OCI-LY1 (cell line): ENCODE data around the gene TOMM40.
"Not testable (repeated sequence)": the region's sequence is repeated elsewhere in the genome, so short reads cannot be mapped to it uniquely, and the experiment has no call there.

ENCODE experiments used
- EZH2 ChIP-seq: fragments of 200-600 bp; sonication (generic), shearing (Covaris generic); IDR thresholded peaks from 2 replicates; pipeline ENCODE4 v1.8.0; 2017; ENCODE audit warnings: borderline replicate concordance, mixed run types, mild to moderate bottlenecking, antibody characterized with exemption, low read length, moderate library complexity, mixed read lengths
- TF ChIP-seq, protein P1 (sequence below): fragments of 200-600 bp; sonication (generic), shearing (Covaris generic); IDR thresholded peaks from 2 replicates; pipeline ENCODE4 v1.5.1; 2017; ENCODE audit warnings: mild to moderate bottlenecking, antibody characterized with exemption, low read length, moderate library complexity, mixed read lengths

DNA sequence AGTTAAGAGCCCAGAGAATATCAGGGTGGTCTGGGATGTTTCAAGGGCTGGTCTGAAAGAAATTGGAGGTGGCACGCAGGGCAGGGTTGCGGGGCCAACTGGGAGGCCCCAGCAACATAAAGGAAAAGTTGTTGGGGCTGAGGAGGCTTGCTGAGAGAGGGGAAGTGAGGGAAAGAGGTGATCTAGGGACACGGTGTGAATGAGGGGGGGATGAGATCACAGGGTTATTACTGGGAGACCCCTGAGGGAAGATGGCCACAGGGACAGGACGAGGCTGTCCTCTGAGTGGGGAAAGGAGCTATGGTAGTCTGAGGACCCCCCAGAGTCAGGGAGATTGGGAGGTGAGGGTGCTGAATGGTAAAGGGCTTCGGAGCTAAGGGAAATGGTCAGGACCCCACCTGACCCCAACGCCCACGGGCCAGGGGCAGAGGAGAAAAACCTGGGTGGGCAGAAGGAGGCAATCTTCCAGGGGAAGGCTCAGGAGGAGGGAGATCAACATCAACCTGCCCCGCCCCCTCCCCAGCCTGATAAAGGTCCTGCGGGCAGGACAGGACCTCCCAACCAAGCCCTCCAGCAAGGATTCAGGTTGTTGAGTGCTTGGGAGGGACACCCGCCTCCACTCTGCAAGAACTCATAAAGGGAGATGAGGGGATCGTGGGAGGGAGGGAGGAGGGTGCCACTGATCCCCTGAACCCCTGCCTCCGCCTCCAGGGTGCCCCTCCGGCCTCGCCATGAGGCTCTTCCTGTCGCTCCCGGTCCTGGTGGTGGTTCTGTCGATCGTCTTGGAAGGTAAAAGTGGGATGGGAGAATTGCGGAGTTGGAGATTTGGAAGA, 35.4 kb downstream of the TOMM40 start:
- TF ChIP-seq, protein P1, sequence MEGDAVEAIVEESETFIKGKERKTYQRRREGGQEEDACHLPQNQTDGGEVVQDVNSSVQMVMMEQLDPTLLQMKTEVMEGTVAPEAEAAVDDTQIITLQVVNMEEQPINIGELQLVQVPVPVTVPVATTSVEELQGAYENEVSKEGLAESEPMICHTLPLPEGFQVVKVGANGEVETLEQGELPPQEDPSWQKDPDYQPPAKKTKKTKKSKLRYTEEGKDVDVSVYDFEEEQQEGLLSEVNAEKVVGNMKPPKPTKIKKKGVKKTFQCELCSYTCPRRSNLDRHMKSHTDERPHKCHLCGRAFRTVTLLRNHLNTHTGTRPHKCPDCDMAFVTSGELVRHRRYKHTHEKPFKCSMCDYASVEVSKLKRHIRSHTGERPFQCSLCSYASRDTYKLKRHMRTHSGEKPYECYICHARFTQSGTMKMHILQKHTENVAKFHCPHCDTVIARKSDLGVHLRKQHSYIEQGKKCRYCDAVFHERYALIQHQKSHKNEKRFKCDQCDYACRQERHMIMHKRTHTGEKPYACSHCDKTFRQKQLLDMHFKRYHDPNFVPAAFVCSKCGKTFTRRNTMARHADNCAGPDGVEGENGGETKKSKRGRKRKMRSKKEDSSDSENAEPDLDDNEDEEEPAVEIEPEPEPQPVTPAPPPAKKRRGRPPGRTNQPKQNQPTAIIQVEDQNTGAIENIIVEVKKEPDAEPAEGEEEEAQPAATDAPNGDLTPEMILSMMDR, result not testable (repeated sequence)
- not testable (repeated sequence) for TF ChIP-seq EZH2
